ENCODE measurements around the gene MRS2. TPM values are rescaled to one million over a fixed set of nuclear protein-coding genes. Genes with fewer than 3 reads are reported as not detected.

The MRS2 gene
- total RNA-seq, 1 donor from 2014 or later: 27.5 TPM

GRCh38 chr6:24458941-24459340 is 56.2 kb downstream of the MRS2 start:
- H3K27me3 Mint-ChIP-seq (ENCODE audit: low read depth): no peaks in the 10 kb centered on the region
- H3K4me3 Mint-ChIP-seq: no peak overlapping the region
- no peaks in the 10 kb centered on the region for H3K4me1 Mint-ChIP-seq
- TF ChIP-seq CTCF (IDR thresholded peaks at IDR 0.05; ENCODE audit: unreplicated experiment): no peak
- no peak overlapping the region for H3K27ac Mint-ChIP-seq
- DNase-seq (ENCODE audit: low spot score in 2 of 2, unreplicated experiment in 2 of 2): no peak
- H3K9me3 Mint-ChIP-seq: no peaks in the 10 kb centered on the region
- H3K36me3 Mint-ChIP-seq: no peaks in the 10 kb centered on the region

- Mint-ChIP-seq H3K4me3 (no peak overlapping the region), H3K27me3 (ENCODE audit: low read depth) (no peaks in the 10 kb centered on the region), H3K36me3 (no peaks in the 10 kb centered on the region), H3K27ac (no peak overlapping the region), H3K4me1 (no peaks in the 10 kb centered on the region), H3K9me3 (no peaks in the 10 kb centered on the region)
- TF ChIP-seq CTCF (IDR thresholded peaks at IDR 0.05; ENCODE audit: unreplicated experiment): no peak
- DNase-seq (ENCODE audit: low spot score in 2 of 2, unreplicated experiment in 2 of 2): no peak
Observed at GRCh38 chr6:24460966-24461365, 58.2 kb downstream of the MRS2 start.

- Mint-ChIP-seq H3K36me3 (no peaks in the 10 kb centered on the region), H3K27me3 (ENCODE audit: low read depth) (no peaks in the 10 kb centered on the region), H3K27ac (no peak overlapping the region), H3K9me3 (no peaks in the 10 kb centered on the region), H3K4me3 (no peak overlapping the region), H3K4me1 (no peaks in the 10 kb centered on the region)
- DNase-seq (ENCODE audit: low spot score in 2 of 2, unreplicated experiment in 2 of 2): no peak
- no peak for TF ChIP-seq CTCF (IDR thresholded peaks at IDR 0.05; ENCODE audit: unreplicated experiment)
Observed at GRCh38 chr6:24464253-24465038, 61.7 kb downstream of the MRS2 start.

- TF ChIP-seq CTCF (IDR thresholded peaks at IDR 0.05; ENCODE audit: unreplicated experiment): no peak
- no peak overlapping the region for H3K27ac Mint-ChIP-seq
- no peaks in the 10 kb centered on the region for H3K9me3 Mint-ChIP-seq
- no peak overlapping the region for H3K4me3 Mint-ChIP-seq
- no peaks in the 10 kb centered on the region for H3K4me1 Mint-ChIP-seq
- H3K27me3 Mint-ChIP-seq (ENCODE audit: low read depth): no peaks in the 10 kb centered on the region
- DNase-seq (ENCODE audit: low spot score in 2 of 2, unreplicated experiment in 2 of 2): no peak
- no peaks in the 10 kb centered on the region for H3K36me3 Mint-ChIP-seq
Observed at GRCh38 chr6:24469811-24470210, 67.1 kb downstream of the MRS2 start.

GRCh38 chr6:24472181-24472580 is 69.4 kb downstream of the MRS2 start:
- no peak for TF ChIP-seq CTCF (IDR thresholded peaks at IDR 0.05; ENCODE audit: unreplicated experiment)
- no peaks in the 10 kb centered on the region for H3K4me1 Mint-ChIP-seq
- no peak overlapping the region for H3K4me3 Mint-ChIP-seq
- no peaks in the 10 kb centered on the region for H3K9me3 Mint-ChIP-seq
- H3K36me3 Mint-ChIP-seq: no peaks in the 10 kb centered on the region
- H3K27me3 Mint-ChIP-seq (ENCODE audit: low read depth): no peaks in the 10 kb centered on the region
- DNase-seq (ENCODE audit: low spot score in 2 of 2, unreplicated experiment in 2 of 2): no peak
- H3K27ac Mint-ChIP-seq: no peak overlapping the region

Other genes with a start within 250 kb of the MRS2 start
- gene DCDC2, start 44.9 kb upstream of the MRS2 start, total RNA-seq: 1.4 to 1.9 TPM (median 1.4 TPM) in 3 replicates
- 4.2 to 4.8 TPM (median 4.7 TPM) in 3 replicates for gene GPLD1, start 86.6 kb downstream of the MRS2 start, total RNA-seq
- gene ALDH5A1, start 92.0 kb downstream of the MRS2 start, total RNA-seq: 19.6 to 22.6 TPM (median 22.5 TPM) in 3 replicates
- 0.02 TPM in 1 of 3 replicates, not detected in the others for gene KIAA0319, start 243.3 kb downstream of the MRS2 start, total RNA-seq

All from mesothelial cell of epicardium (in vitro differentiated cells).